Panc1 (cell line): ENCODE data around the gene ZNRF3.

Source experiments
- POLR2AphosphoS5 ChIP-seq: IDR thresholded peaks from 2 replicates; pipeline ENCODE4 v1.6.1; 2012; ENCODE audit warnings: mild to moderate bottlenecking, low read depth, low read length, moderate library complexity
- SIN3A ChIP-seq: IDR thresholded peaks from 2 replicates; pipeline ENCODE4 v1.6.1; 2012; ENCODE audit warnings: low read depth, mild to moderate bottlenecking, low read length, moderate library complexity, borderline replicate concordance; ENCODE audit not compliant: insufficient read depth
- TCF7L2 ChIP-seq: IDR thresholded peaks from 2 replicates; pipeline ENCODE4 v1.6.1; 2011; ENCODE audit warnings: mild to moderate bottlenecking, low read depth, low read length, inconsistent platforms
- TF ChIP-seq, protein P1 (sequence below): fragments of 450-650 bp; IDR thresholded peaks from 2 replicates; pipeline ENCODE4 v1.5.1; 2017; ENCODE audit warnings: mild to moderate bottlenecking

DNA sequence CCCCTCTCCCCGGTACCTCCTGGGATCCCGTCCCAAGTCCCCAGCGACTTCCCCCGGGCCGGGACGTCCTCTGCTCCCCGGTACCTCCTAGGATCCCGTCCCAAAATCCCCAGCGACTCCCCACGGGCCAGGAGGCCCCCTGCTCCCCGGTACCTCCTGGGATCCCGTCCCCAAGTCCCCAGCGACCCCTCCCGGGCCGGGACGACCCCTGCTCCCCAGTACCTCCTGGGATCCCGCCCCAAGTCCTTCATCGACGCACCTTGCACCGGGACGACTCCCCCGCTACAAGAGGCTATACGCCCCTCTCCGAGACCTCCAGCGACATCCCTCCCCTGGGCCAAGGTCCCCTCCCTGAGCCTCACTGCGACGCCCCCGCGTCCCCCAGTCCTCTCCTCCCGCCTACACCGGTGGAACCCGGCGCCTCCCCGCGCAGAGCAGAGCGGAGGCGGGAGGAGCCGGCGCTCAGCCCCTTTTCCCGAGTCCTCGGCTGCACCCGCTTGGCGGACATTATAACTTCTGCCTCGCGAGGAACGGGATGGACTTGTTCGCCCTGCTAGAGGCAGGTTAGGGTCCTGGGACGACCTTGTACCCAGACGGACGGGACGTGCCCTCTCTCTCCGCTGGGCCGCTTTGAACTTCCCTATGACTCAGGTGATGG, 190.4 kb downstream of the ZNRF3 start:
- TF ChIP-seq, protein P1, sequence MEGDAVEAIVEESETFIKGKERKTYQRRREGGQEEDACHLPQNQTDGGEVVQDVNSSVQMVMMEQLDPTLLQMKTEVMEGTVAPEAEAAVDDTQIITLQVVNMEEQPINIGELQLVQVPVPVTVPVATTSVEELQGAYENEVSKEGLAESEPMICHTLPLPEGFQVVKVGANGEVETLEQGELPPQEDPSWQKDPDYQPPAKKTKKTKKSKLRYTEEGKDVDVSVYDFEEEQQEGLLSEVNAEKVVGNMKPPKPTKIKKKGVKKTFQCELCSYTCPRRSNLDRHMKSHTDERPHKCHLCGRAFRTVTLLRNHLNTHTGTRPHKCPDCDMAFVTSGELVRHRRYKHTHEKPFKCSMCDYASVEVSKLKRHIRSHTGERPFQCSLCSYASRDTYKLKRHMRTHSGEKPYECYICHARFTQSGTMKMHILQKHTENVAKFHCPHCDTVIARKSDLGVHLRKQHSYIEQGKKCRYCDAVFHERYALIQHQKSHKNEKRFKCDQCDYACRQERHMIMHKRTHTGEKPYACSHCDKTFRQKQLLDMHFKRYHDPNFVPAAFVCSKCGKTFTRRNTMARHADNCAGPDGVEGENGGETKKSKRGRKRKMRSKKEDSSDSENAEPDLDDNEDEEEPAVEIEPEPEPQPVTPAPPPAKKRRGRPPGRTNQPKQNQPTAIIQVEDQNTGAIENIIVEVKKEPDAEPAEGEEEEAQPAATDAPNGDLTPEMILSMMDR: no peak
- TF ChIP-seq POLR2AphosphoS5: no peak
- TF ChIP-seq SIN3A: no peak
- no peak for TF ChIP-seq TCF7L2
